H1 (cell line): ENCODE results near the gene PRR3. TPM values are rescaled to one million over a fixed set of nuclear protein-coding genes. Genes with fewer than 3 reads are reported as not detected.

Experiments used
- CTCF ChIA-PET: fragments of 300-600 bp; sonication (Branson Sonifier 250); formaldehyde crosslinking; loops from one replicate; lab custom pipeline; 2021; ENCODE audit not compliant: partially characterized antibody; lab: Charles Lee
- POLR2A ChIA-PET: fragments of 300-600 bp; sonication (Branson Sonifier 250); formaldehyde crosslinking; loops from one replicate; lab custom pipeline; 2021; ENCODE audit warnings: inconsistent platforms; ENCODE audit not compliant: partially characterized antibody; lab: Charles Lee
- DNase-seq, 2 experiments: peaks; one replicate each; pipeline versions ENCODE4 v3.0.0 to v3.0.0-alpha.2; 2010 to 2022; ENCODE audit warnings: low spot score in 2 of 2, low read depth in 1 of 2, mixed read lengths in 1 of 2
- FAIRE-seq: peaks from 2 replicates; lab custom pipeline; 2011; peaks lifted over from hg19 to GRCh38; lab: Jason Lieb, UNC
- H2AFZ ChIP-seq: 2 replicates; pipeline ENCODE4 v1.8.1; 2012; ENCODE audit warnings: low read length, inconsistent platforms
- H2AK5ac ChIP-seq: 2 replicates; pipeline ENCODE4 v1.6.1; 2013; ENCODE audit warnings: low read depth, low read length
- H2BK120ac ChIP-seq: replicated peaks from 2 replicates; pipeline ENCODE3; 2013; ENCODE audit warnings: low read depth, low read length, inconsistent platforms
- H2BK12ac ChIP-seq: 2 replicates; pipeline ENCODE4 v1.6.1; 2013; ENCODE audit warnings: low read depth, low read length
- H2BK15ac ChIP-seq: 2 replicates; pipeline ENCODE4 v1.6.1; 2013; ENCODE audit warnings: low read length
- H2BK20ac ChIP-seq: 2 replicates; pipeline ENCODE4 v1.6.1; 2013; ENCODE audit warnings: low read length
- H2BK5ac ChIP-seq: 2 replicates; pipeline ENCODE4 v1.6.1; 2013; ENCODE audit warnings: low read depth, low read length
- H3K14ac ChIP-seq: 2 replicates; pipeline ENCODE4 v1.6.1; 2013; ENCODE audit warnings: inconsistent platforms; ENCODE audit not compliant: insufficient read length
- H3K18ac ChIP-seq: 2 replicates; pipeline ENCODE4 v1.6.1; 2013; ENCODE audit warnings: low read length; ENCODE audit errors: extremely low read depth
- H3K23ac ChIP-seq: 2 replicates; pipeline ENCODE4 v1.6.1; 2013; ENCODE audit warnings: inconsistent platforms; ENCODE audit not compliant: insufficient read length
- H3K23me2 ChIP-seq: 2 replicates; pipeline ENCODE4 v1.6.1; 2013; ENCODE audit warnings: low read depth, low read length
- H3K27ac ChIP-seq: 2 replicates; pipeline ENCODE4 v1.6.1; 2011; ENCODE audit warnings: low read depth, low read length, inconsistent platforms
- H3K27me3 ChIP-seq, 4 experiments: replicated peaks in 1 of 4; 1 replicate in 1 of 4; 2 replicates in 3 of 4; pipeline versions ENCODE4 v1.6.1 to v1.8.1; 2011 to 2013; ENCODE audit warnings: low read length in 3 of 4, mild to moderate bottlenecking in 3 of 4, inconsistent platforms in 2 of 4, mixed read lengths in 2 of 4, moderate library complexity in 1 of 4; ENCODE audit not compliant: control insufficient read depth in 3 of 4, insufficient read depth in 3 of 4; ENCODE audit errors: extremely low read depth in 1 of 4
- H3K36me3 ChIP-seq, 4 experiments: 2 replicates each; pipeline versions ENCODE4 v1.6.1 to v1.8.1; 2011 to 2013; ENCODE audit warnings: mild to moderate bottlenecking in 4 of 4, low read length in 3 of 4, moderate library complexity in 2 of 4, control low read depth in 1 of 4, inconsistent platforms in 1 of 4; ENCODE audit not compliant: insufficient read depth in 4 of 4, control insufficient read depth in 2 of 4
- H3K4ac ChIP-seq: replicated peaks from 2 replicates; pipeline ENCODE3; 2013; ENCODE audit warnings: low read length, low read depth, mixed read lengths, inconsistent platforms; ENCODE audit not compliant: insufficient read length
- H3K4me1 ChIP-seq, 4 experiments: replicated peaks in 1 of 4; 1 replicate in 1 of 4; 2 replicates in 3 of 4; pipeline versions ENCODE4 v1.6.1 to v1.8.1; 2011 to 2013; ENCODE audit warnings: low read length in 3 of 4, inconsistent platforms in 2 of 4, mixed read lengths in 1 of 4; ENCODE audit not compliant: insufficient read depth in 4 of 4, control insufficient read depth in 3 of 4
- H3K4me2 ChIP-seq, 2 experiments: 2 replicates each; pipeline versions ENCODE4 v1.6.1 to v1.8.1; 2011 to 2013; ENCODE audit warnings: low read depth in 2 of 2, low read length in 2 of 2, control low read depth in 1 of 2, inconsistent platforms in 1 of 2, mild to moderate bottlenecking in 1 of 2; ENCODE audit not compliant: insufficient read depth in 1 of 2
- H3K4me3 ChIP-seq, 4 experiments: fragments of 200-600, 300-600 bp in 1 of 4; sonication (generic), shearing (Covaris generic), sonication (Bioruptor Twin) in 1 of 4; 2 replicates each; pipeline versions ENCODE4 v1.5.1 to v1.8.1; 2011 to 2016; ENCODE audit warnings: low read length in 4 of 4, low read depth in 3 of 4, control low read depth in 2 of 4, inconsistent platforms in 2 of 4, mild to moderate bottlenecking in 2 of 4, mixed read lengths in 1 of 4, moderate library complexity in 1 of 4; ENCODE audit not compliant: insufficient read depth in 2 of 4; ENCODE audit errors: extremely low read depth in 1 of 4
- H3K56ac ChIP-seq: replicated peaks from 2 replicates; pipeline ENCODE3; 2013; ENCODE audit warnings: low read depth, mild to moderate bottlenecking, mixed read lengths, low read length, inconsistent platforms; ENCODE audit not compliant: insufficient read length
- H3K79me1 ChIP-seq: 2 replicates; pipeline ENCODE4 v1.6.1; 2013; ENCODE audit warnings: low read depth, low read length, control low read depth
- H3K79me2 ChIP-seq, 2 experiments: 2 replicates each; pipeline versions ENCODE4 v1.6.1 to v1.8.1; 2012 to 2013; ENCODE audit warnings: low read length in 2 of 2, mild to moderate bottlenecking in 2 of 2, inconsistent platforms in 1 of 2; ENCODE audit not compliant: insufficient read depth in 2 of 2, control insufficient read depth in 1 of 2
- H3K9ac ChIP-seq, 4 experiments: replicated peaks in 1 of 4; 1 replicate in 1 of 4; 2 replicates in 3 of 4; pipeline versions ENCODE4 v1.6.1 to v1.8.1; 2011 to 2013; ENCODE audit warnings: low read depth in 3 of 4, low read length in 3 of 4, control low read depth in 2 of 4, mild to moderate bottlenecking in 2 of 4, moderate library complexity in 2 of 4, inconsistent platforms in 1 of 4; ENCODE audit errors: extremely low read depth in 1 of 4
- H3K9me3 ChIP-seq, 2 experiments: 2 replicates each; pipeline versions ENCODE4 v1.6.1 to v1.8.1; 2012 to 2013; ENCODE audit warnings: mild to moderate bottlenecking in 2 of 2, moderate library complexity in 2 of 2, control low read depth in 1 of 2, inconsistent platforms in 1 of 2, low read depth in 1 of 2, low read length in 1 of 2, mixed read lengths in 1 of 2; ENCODE audit not compliant: insufficient read depth in 2 of 2
- H4K20me1 ChIP-seq, 2 experiments: replicated peaks in 1 of 2; 2 replicates each; pipeline versions ENCODE3 to v1.8.1; 2011 to 2013; ENCODE audit warnings: inconsistent platforms in 2 of 2, low read length in 2 of 2, mild to moderate bottlenecking in 1 of 2; ENCODE audit not compliant: insufficient read depth in 2 of 2, control insufficient read depth in 1 of 2
- H4K5ac ChIP-seq: 2 replicates; pipeline ENCODE4 v1.6.1; 2013; ENCODE audit warnings: low read length, low read depth, mixed read lengths, inconsistent platforms; ENCODE audit not compliant: insufficient read length
- H4K8ac ChIP-seq: 2 replicates; pipeline ENCODE4 v1.8.0; 2013; ENCODE audit warnings: mild to moderate bottlenecking, moderate library complexity, low read length, inconsistent platforms; ENCODE audit not compliant: insufficient read depth; ENCODE audit errors: extremely low read depth
- H4K91ac ChIP-seq: replicated peaks from 2 replicates; pipeline ENCODE3; 2013; ENCODE audit warnings: low read length, mixed read lengths, inconsistent platforms; ENCODE audit not compliant: insufficient read length
- ASH2L ChIP-seq: fragments of 200-600, 300-600 bp; sonication (generic); IDR thresholded peaks from one replicate; pipeline ENCODE4 v1.7.1; 2017; ENCODE audit warnings: low read length
- ATF2 ChIP-seq: IDR thresholded peaks from 2 replicates; pipeline ENCODE4 v1.6.1; 2012; ENCODE audit warnings: low read length, inconsistent platforms
- BACH1 ChIP-seq: IDR thresholded peaks from 2 replicates; pipeline ENCODE4 v1.6.1; 2012; ENCODE audit warnings: low read length, improper control_type of control experiment
- CREB1 ChIP-seq: IDR thresholded peaks from 2 replicates; pipeline ENCODE4 v1.6.1; 2012; ENCODE audit warnings: inconsistent platforms
- E2F6 ChIP-seq: IDR thresholded peaks from 2 replicates; pipeline ENCODE4 v1.6.1; 2012; ENCODE audit warnings: inconsistent platforms
- HDAC6 ChIP-seq: IDR thresholded peaks from one replicate; pipeline ENCODE4 v1.7.1; 2012; ENCODE audit warnings: low read depth, mild to moderate bottlenecking, inconsistent platforms, low read length, moderate library complexity
- JUND ChIP-seq: IDR thresholded peaks from 2 replicates; pipeline ENCODE4 v1.6.1; 2011; ENCODE audit warnings: mild to moderate bottlenecking, improper control_type of control experiment, low read length
- KDM5A ChIP-seq: fragments of 200-600 bp; IDR thresholded peaks from 2 replicates; pipeline ENCODE4 v1.7.1; 2012; ENCODE audit warnings: mild to moderate bottlenecking, low read length, inconsistent platforms, mixed read lengths
- MAFK ChIP-seq: IDR thresholded peaks from 2 replicates; pipeline ENCODE4 v1.6.1; 2012; ENCODE audit warnings: low read depth, mild to moderate bottlenecking, improper control_type of control experiment, low read length
- SIN3A ChIP-seq, 2 experiments: IDR thresholded peaks in 1 of 2; conservative IDR thresholded peaks in 1 of 2; 2 replicates each; pipeline ENCODE4 v1.6.1; 2011 to 2012; ENCODE audit warnings: low read length in 2 of 2, improper control_type of control experiment in 1 of 2, low read depth in 1 of 2, mild to moderate bottlenecking in 1 of 2
- TAF1 ChIP-seq: IDR thresholded peaks from 2 replicates; pipeline ENCODE4 v1.6.1; 2011; ENCODE audit warnings: mild to moderate bottlenecking, low read depth, low read length
- WGBS, 2 experiments: shearing (Covaris generic) in 1 of 2; methylation state at CpG; one replicate each; pipeline versions ENCODE4 v1.1.6 to v1.1.7; 2013 to 2015; ENCODE audit warnings: low lambda C conversion rate in 2 of 2, mixed read lengths in 2 of 2, inconsistent platforms in 1 of 2, low coverage in 1 of 2, missing lambda C conversion rate in 1 of 2; ENCODE audit not compliant: insufficient replicate concordance in 2 of 2, insufficient coverage in 1 of 2, insufficient read length in 1 of 2; ENCODE audit errors: extremely low coverage in 1 of 2, missing lambda C conversion rate in 1 of 2; 5-methylcytosine and 5-hydroxymethylcytosine counted together
- polyA plus RNA-seq, 7 experiments: library from polyadenylated mRNA; depleted of rRNA in 3 of 7; stranded (reverse) in 5 of 7; unstranded in 2 of 7; fragments of >200 nt in 5 of 7; fragments of 200-250 nt in 2 of 7; gene quantifications; 1 replicate in 5 of 7; 2 replicates in 1 of 7; 4 replicates in 1 of 7; pipeline versions ENCODE4 v1.2.1 to v1.2.3, GENCODE V29; 2011 to 2013; ENCODE audit warnings: missing spikeins in 2 of 7, mixed read lengths in 2 of 7
- total RNA-seq: library from RNA; stranded (reverse); fragmentation: NEBNext Ultra II Directional; extraction: Animal tissue kit (Norgen Biotek cat#: 25700); gene quantifications from 2 replicates; pipeline ENCODE4 v1.2.1, GENCODE V29; 2021

Gene PRR3
- total and polyA plus RNA-seq, 2 of the 8 experiments (the other 6 are each of a cell fraction or from before 2014, with no cell fraction given) = 10.5 to 24.2 TPM

- Histone ChIP-seq H4K20me1 (peaks cover 3 to 15% of the 10 kb centered on the region in 2 experiments), H2BK20ac (no peak overlapping the region), H3K4me1 (no peaks in the 10 kb centered on the region), H3K79me2 (peaks cover 0 to 5% of the 10 kb centered on the region in 2 experiments; a peak in 1 of 4 replicates), H3K4ac (no peak overlapping the region), H3K56ac (no peak overlapping the region), H2BK15ac (no peak overlapping the region), H3K27ac (no peak overlapping the region), H4K91ac (no peak overlapping the region), H3K4me3 (no peak overlapping the region), H4K8ac (no peak overlapping the region; the same call in 1 of the 2 replicates), H3K27me3 (no peaks in the 10 kb centered on the region), H3K9ac (no peak overlapping the region), H2BK120ac (no peak overlapping the region), H3K79me1 (peaks cover 2% of the 10 kb centered on the region; the same call in 1 of the 2 replicates), H3K4me2 (no peak overlapping the region), H4K5ac (no peak overlapping the region), H3K9me3 (peaks cover 0 to 2% of the 10 kb centered on the region in 2 experiments; a peak in 1 of 4 replicates), H3K36me3 (peaks cover 27 to 90% (median 68%) of the 10 kb centered on the region in 4 experiments), H2AFZ (no peak overlapping the region), H3K18ac (no peak overlapping the region), H2AK5ac (no peak overlapping the region), H3K23me2 (no peaks in the 10 kb centered on the region), H3K23ac (no peak overlapping the region), H3K14ac (no peak overlapping the region), H2BK12ac (no peak overlapping the region), H2BK5ac (no peak overlapping the region)
- ChIA-PET CTCF (interaction anchor here (0.6 to 2.7 kb wide), 5 partner anchors 12 to 107 kb away, joined by 3 to 9 read pairs (median 4); no protein-coding TSS in a partner anchor), POLR2A (interaction anchor here (0.6 to 27.0 kb wide), 13 partner anchors 3 to 114 kb away, joined by 3 to 712 read pairs (median 5); partner anchors contain the start of genes ABCF1, ATAT1, GNL1 and MRPS18B)
- FAIRE-seq (no peak), DNase-seq (no peak)
- 94% methylated on average over 15 of the region's 15 CpGs; no CpG with 5 or more reads in 1 of the 2 experiments for WGBS, 2 experiments
- TF ChIP-seq MAFK = no peak
- TF ChIP-seq E2F6 = no peak
- no peak for TF ChIP-seq JUND
- TF ChIP-seq TAF1 = no peak
- TF ChIP-seq ASH2L = no peak
- TF ChIP-seq ATF2 = no peak
- no peak for TF ChIP-seq BACH1
- TF ChIP-seq KDM5A = no peak
- no peak for TF ChIP-seq SIN3A (conservative IDR thresholded peaks at IDR 0.05 in 1 of 2, IDR thresholded peaks at IDR 0.05 in 1 of 2; ENCODE audit: low read depth in 1 of 2, low read length in 2 of 2)
- TF ChIP-seq CREB1 = no peak
- no peak for TF ChIP-seq HDAC6
Observed at GRCh38 chr6:30589754-30590358, 32.8 kb downstream of the PRR3 start.
